ENCODE data around the gene CTAG2.

The CTAG2 gene

GRCh38 chrX:154655786-154656185 is 2.4 kb upstream of the CTAG2 start:
- peaks cover 21% of the 10 kb centered on the region for H3K9me3 Mint-ChIP-seq
- H3K4me1 Mint-ChIP-seq: no peaks in the 10 kb centered on the region
- H3K27me3 Mint-ChIP-seq (ENCODE audit: low read depth): no peaks in the 10 kb centered on the region
- H3K36me3 Mint-ChIP-seq (ENCODE audit: low read depth): no peaks in the 10 kb centered on the region
- TF ChIP-seq CTCF (IDR thresholded peaks at IDR 0.05; ENCODE audit: unreplicated experiment in 3 of 3): no peak
- H3K27ac Mint-ChIP-seq: no peak overlapping the region
- H3K4me3 Mint-ChIP-seq: no peak overlapping the region

GRCh38 chrX:154655346-154655745 is 2.0 kb upstream of the CTAG2 start:
- Mint-ChIP-seq H3K27ac (no peak overlapping the region), H3K9me3 (peaks cover 21% of the 10 kb centered on the region), H3K36me3 (ENCODE audit: low read depth) (no peaks in the 10 kb centered on the region), H3K4me3 (no peak overlapping the region), H3K4me1 (no peaks in the 10 kb centered on the region), H3K27me3 (ENCODE audit: low read depth) (no peaks in the 10 kb centered on the region)
- no peak for TF ChIP-seq CTCF (IDR thresholded peaks at IDR 0.05; ENCODE audit: unreplicated experiment in 3 of 3)

GRCh38 chrX:154654925-154655324 is 1.5 kb upstream of the CTAG2 start:
- H3K27me3 Mint-ChIP-seq (ENCODE audit: low read depth): no peaks in the 10 kb centered on the region

GRCh38 chrX:154654372-154654771 is 993 bp upstream of the CTAG2 start:
- Mint-ChIP-seq H3K36me3 (ENCODE audit: low read depth) (no peaks in the 10 kb centered on the region), H3K27ac (no peak overlapping the region), H3K4me3 (no peak overlapping the region), H3K9me3 (peaks cover 20% of the 10 kb centered on the region), H3K27me3 (ENCODE audit: low read depth) (no peaks in the 10 kb centered on the region), H3K4me1 (no peaks in the 10 kb centered on the region)
- no peak for TF ChIP-seq CTCF (IDR thresholded peaks at IDR 0.05; ENCODE audit: unreplicated experiment in 3 of 3)

More at GRCh38 chrX:154654925-154655324, 1.5 kb upstream of the CTAG2 start:
- Mint-ChIP-seq H3K9me3 (peaks cover 17% of the 10 kb centered on the region), H3K4me3 (no peak overlapping the region), H3K4me1 (no peaks in the 10 kb centered on the region), H3K27ac (no peak overlapping the region), H3K36me3 (ENCODE audit: low read depth) (no peaks in the 10 kb centered on the region)
- no peak for TF ChIP-seq CTCF (IDR thresholded peaks at IDR 0.05; ENCODE audit: unreplicated experiment in 3 of 3)

GRCh38 chrX:154653048-154653401 is 354 bp downstream of the CTAG2 start:
- Mint-ChIP-seq H3K27me3 (ENCODE audit: low read depth) (peaks cover 4% of the 10 kb centered on the region), H3K27ac (no peak overlapping the region), H3K9me3 (peaks cover 13% of the 10 kb centered on the region), H3K4me3 (no peak overlapping the region), H3K36me3 (ENCODE audit: low read depth) (no peaks in the 10 kb centered on the region), H3K4me1 (no peaks in the 10 kb centered on the region)
- TF ChIP-seq CTCF (IDR thresholded peaks at IDR 0.05; ENCODE audit: unreplicated experiment in 3 of 3): no peak

- H3K27ac Mint-ChIP-seq: no peak overlapping the region
- H3K27me3 Mint-ChIP-seq (ENCODE audit: low read depth): peaks cover 4% of the 10 kb centered on the region
- peaks cover 13% of the 10 kb centered on the region for H3K9me3 Mint-ChIP-seq
- H3K36me3 Mint-ChIP-seq (ENCODE audit: low read depth): no peaks in the 10 kb centered on the region
- no peak overlapping the region for H3K4me3 Mint-ChIP-seq
- no peaks in the 10 kb centered on the region for H3K4me1 Mint-ChIP-seq
- no peak for TF ChIP-seq CTCF (IDR thresholded peaks at IDR 0.05; ENCODE audit: unreplicated experiment in 3 of 3)
Observed at GRCh38 chrX:154652311-154653047, 900 bp downstream of the CTAG2 start.
